HG03039 (cell line): ENCODE data around the gene CT47C1.

Experiments
- ATAC-seq: cut with Tn5 transposase; IDR thresholded peaks from one replicate; pipeline ENCODE4 v1.9.1; 2021; ENCODE audit warnings: mild to moderate bottlenecking, moderate library complexity; ENCODE audit not compliant: unreplicated experiment

Gene CT47C1

DNA sequence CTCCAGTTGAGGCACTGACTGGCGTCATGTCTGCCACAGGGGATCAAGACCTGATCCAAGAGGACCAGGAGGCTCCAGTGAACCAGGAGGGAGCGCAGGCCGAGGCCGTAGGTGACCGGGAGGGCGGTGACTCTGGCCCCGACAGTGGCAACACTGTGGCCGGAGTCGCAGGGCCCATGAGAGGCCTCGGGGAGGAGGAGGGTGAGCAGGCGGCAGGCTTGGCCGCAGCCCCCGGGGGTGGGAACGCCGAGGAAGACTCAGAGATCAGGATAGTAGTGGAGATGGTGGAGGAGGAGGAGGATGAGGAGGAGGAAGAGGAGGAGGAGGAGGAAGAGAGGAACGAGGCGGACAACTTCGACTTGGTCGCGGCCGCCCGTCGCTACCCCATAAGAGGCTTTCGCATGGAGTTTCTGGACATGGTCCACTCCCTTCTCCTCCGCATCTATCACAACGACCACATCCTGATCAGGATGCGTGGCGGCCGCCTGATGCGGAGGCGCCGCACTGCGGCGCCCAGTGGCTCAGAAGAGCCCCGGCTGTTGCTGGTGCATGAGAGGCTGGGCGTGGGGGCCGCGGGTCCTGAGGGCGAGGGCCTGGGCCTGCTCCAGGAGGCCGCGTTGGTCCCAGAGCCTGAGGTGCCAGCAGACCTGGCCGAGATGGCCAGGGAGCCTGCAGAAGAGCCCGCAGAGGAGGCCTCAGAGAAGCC is 560 bp downstream of the CT47C1 start:
- ATAC-seq: no peak

GRCh38 chrX:119073911-119074310 is 1.1 kb downstream of the CT47C1 start:
- no peak for ATAC-seq

GRCh38 chrX:119075270-119076025 is 2.7 kb downstream of the CT47C1 start:
- ATAC-seq: no peak

DNA sequence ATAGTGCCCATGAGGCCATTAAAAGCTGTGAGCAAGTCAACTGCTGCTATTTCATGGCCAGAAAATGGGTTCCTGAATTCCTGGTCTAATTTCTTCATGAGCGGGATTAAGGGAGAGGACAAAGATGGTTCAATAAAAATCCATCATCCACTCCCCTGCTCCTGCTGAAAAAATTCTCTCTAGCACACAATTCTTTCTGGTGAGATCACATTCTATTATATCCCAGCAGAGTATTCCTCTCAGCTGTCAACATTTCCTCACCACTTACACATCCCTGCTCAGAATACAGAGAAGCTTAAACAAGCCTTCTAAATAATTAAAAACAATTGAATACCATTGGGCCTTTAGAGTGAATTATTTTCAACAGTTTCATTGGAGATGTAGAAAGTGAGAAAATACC is 9.5 kb downstream of the CT47C1 start:
- ATAC-seq: no peak

GRCh38 chrX:119084766-119085165 is 12.0 kb downstream of the CT47C1 start:
- ATAC-seq: no peak

- ATAC-seq: no peak
These were observed 14.3 kb downstream of the CT47C1 start for GRCh38 chrX:119087121-119087520.

- no peak for ATAC-seq
These were observed 16.8 kb downstream of the CT47C1 start for GRCh38 chrX:119089619-119090018.

- ATAC-seq: no peak
These were observed 17.8 kb downstream of the CT47C1 start for GRCh38 chrX:119090627-119091026.

- no peak for ATAC-seq
These were observed 21.4 kb downstream of the CT47C1 start for GRCh38 chrX:119093991-119094735.

DNA sequence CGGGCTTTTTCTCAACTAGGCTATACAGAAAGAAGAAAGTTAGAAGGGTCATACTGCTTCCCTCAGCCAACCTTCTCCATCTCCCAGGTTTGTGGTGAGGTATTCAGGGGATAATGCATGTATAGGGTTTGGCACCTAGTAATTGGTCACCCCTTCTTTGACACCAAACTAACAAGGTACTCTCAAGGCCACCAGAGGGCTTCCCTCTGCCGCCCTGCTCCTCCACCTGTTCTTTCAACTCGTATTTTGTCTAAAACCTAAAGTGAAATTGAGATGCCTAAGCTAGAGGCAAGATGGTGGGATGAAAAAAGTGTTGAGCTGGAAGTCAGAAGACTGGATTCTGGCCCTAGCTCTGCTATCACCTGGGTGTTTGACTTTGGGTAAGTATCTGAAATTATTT is 22.0 kb downstream of the CT47C1 start:
- no peak for ATAC-seq

- no peak for ATAC-seq
These were observed 23.1 kb downstream of the CT47C1 start for GRCh38 chrX:119095936-119096335.

DNA sequence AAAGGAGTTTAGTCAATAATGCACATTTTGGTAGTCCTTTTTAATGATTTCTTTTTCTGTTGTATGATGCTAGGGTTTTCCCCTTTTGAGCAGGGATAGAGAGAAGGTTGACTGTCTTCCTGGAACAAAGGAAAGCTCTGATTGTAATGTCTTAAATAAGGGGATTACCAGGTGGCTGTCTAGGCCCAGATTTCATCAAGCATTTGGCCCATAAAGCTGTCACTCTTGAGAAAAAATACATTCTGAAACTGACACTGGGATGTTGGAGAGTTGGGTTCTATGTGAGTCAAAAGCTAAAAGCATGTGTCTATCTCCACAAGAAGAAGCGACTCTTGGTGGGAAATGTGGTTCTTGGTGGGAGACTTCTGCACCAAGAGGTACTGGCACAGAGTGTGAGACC is 28.4 kb downstream of the CT47C1 start:
- no peak for ATAC-seq

GRCh38 chrX:119105826-119106225 is 33.0 kb downstream of the CT47C1 start:
- ATAC-seq: no peak

GRCh38 chrX:119107206-119107605 is 34.4 kb downstream of the CT47C1 start:
- ATAC-seq: no peak

DNA sequence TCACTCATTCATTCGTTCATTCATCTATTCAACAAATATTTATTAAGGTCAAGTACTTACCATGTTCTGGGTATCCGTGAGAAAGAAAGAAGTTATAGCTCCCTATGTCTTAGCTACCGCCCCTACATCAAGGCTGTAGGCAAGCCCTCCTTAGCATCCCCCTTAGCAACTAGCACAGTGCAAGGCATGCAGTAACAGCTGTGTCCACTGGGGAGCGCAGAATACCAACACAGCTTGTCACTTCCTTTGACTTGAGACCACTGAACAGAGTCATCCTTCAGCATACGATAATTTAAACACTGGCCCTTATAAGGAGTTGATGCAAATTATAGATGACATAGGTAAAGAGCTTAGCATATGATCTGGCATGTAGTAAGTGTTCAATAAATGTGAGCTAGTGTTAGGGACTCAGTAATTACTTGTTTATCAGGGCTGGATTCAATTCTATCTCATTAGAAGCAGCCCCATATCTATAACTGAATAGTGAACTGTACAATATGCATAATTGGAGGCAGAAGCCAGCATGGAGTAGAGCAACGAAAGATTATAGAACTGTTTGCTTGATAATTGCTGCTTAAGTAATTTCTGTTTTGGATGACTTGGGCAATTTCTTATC is 46.1 kb downstream of the CT47C1 start:
- no peak for ATAC-seq

DNA sequence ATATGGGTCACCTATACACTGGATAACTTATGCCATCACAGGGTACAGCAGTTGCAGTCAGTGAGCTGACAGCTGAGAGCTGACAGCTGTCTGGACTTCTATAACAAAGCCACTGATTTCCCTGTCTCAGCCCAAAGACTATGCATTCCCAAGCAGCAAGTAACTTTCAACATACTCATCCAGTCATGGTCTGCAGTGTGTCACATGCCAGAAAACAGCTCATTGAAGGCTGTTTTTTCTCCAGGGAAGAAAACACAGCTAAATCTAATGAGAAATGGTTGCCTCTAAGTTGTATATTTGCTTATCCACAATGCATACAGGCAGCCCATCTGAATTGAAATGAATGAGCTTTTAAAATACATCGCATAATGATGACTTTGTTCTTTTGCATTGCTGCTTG is 48.5 kb downstream of the CT47C1 start:
- no peak for ATAC-seq
